Psoas muscle (tissue), 8 donors: Measurements from ENCODE around the gene MINDY4. TPM values are rescaled to one million over a fixed set of nuclear protein-coding genes. Genes with fewer than 3 reads are reported as not detected.
A peak's percentile ranks its signal among the peaks of the same experiment; 100 is the strongest.

Experiments
- ATAC-seq, 4 donors: fragments of 200-7000 bp; cut with Tn5 transposase; one replicate each; pipeline ENCODE4 v1.9.1; 2020; ENCODE audit warnings: moderate library complexity in 3 of 4, mild to moderate bottlenecking in 2 of 4
- DNase-seq, 2 donors: peaks; one replicate each; pipeline ENCODE4 v3.0.0-alpha.2; 2020
- H3K27ac ChIP-seq: fragments of 200-600 bp; one replicate; pipeline ENCODE4 v1.8.0; 2022
- H3K27me3 ChIP-seq, 3 donors: fragments of 200-600 bp in 1 of 3; one replicate each; pipeline versions ENCODE4 v1.6.1 to v1.8.0; 2013 to 2022; ENCODE audit warnings: low read length in 2 of 3, mild to moderate bottlenecking in 2 of 3, moderate library complexity in 1 of 3; ENCODE audit not compliant: insufficient read depth in 3 of 3
- H3K36me3 ChIP-seq, 2 donors: fragments of 200-600 bp in 1 of 2; one replicate each; pipeline versions ENCODE4 v1.6.1 to v1.8.0; 2013 to 2022; ENCODE audit warnings: low read depth in 1 of 2, mild to moderate bottlenecking in 1 of 2, moderate library complexity in 1 of 2; ENCODE audit not compliant: insufficient read depth in 1 of 2
- H3K4me1 ChIP-seq: fragments of 200-600 bp; one replicate; pipeline ENCODE4 v1.8.0; 2022
- H3K4me3 ChIP-seq: fragments of 200-600 bp; one replicate; pipeline ENCODE4 v1.8.0; 2022; ENCODE audit warnings: mild to moderate bottlenecking
- H3K9me3 ChIP-seq: fragments of 200-600 bp; one replicate; pipeline ENCODE4 v1.8.0; 2022
- CTCF ChIP-seq: fragments of 200-600 bp; IDR thresholded peaks from one replicate; pipeline ENCODE4 v1.8.0; 2022; ENCODE audit warnings: antibody characterized with exemption
- WGBS, 3 donors: extraction: QIAGEN DNeasy Blood & Tissue Kit; methylation state at CpG; one replicate each; pipeline versions ENCODE4 v1.1.6 to v1.1.7; 2013; 5-methylcytosine and 5-hydroxymethylcytosine counted together
- intact Hi-C, 2 donors: fragments of 100-400 bp; cut with DNase I; formaldehyde crosslinking; loops; one replicate each; pipeline versions ENCODE4 v1.11.0 to v1.14.2; 2022
- polyA plus RNA-seq, 3 donors: library from polyadenylated mRNA; stranded (reverse); fragments of 200-250 nt; gene quantifications; one replicate each; pipeline ENCODE4 v1.2.3, GENCODE V29; 2013
- total RNA-seq, 4 donors: library from RNA; stranded (reverse); fragmentation: NEBNext Ultra II Directional in 2 of 4; extraction: Animal tissue kit (Norgen Biotek cat#: 25700) in 2 of 4; gene quantifications; one replicate each; pipeline versions ENCODE4 v1.2.1 to v1.2.4, GENCODE V29; 2021 to 2023
- donor health status: healthy with polysubstance abuse.
- donor health status: DM: no; HTN: no; CAD: no; lungs with moderate emphysema.
- donor health status: Bipolar disorder and iron deficiency.
- donor health status: healthy.
- donor health status: DM: yes; HTN: yes; CAD: no.
- donor health status: DM: no; HTN: no; CAD: no.
- donor health status: DM: no; HTN: no; CAD: no.
- donor health status: DM: yes; HTN: yes; CAD: no.

The MINDY4 gene
- total and polyA plus RNA-seq, 7 donors, result 0.86 to 3.5 (median 1.5) TPM

GRCh38 chr7:30917216-30917893, 146.1 kb downstream of the MINDY4 start:
- no peaks in the 10 kb centered on the region for H3K9me3 ChIP-seq
- H3K27ac ChIP-seq, result no peak overlapping the region
- no peaks in the 10 kb centered on the region for H3K27me3 ChIP-seq
- H3K4me1 ChIP-seq, result peaks cover 33% of the 10 kb centered on the region
- peak overlapping the region; percentile 60 for H3K4me3 ChIP-seq
- ATAC-seq (no peak), DNase-seq (no peak)
- H3K36me3 ChIP-seq, result no peaks in the 10 kb centered on the region
- intact Hi-C loops, result no loop called here
- WGBS, 3 donors, result 78 to 89% (median 81%) methylated on average over 4 of the region's 4 CpGs
- no peak for TF ChIP-seq CTCF

GRCh38 chr7:30918676-30919075, 147.5 kb downstream of the MINDY4 start:
- TF ChIP-seq CTCF, result no peak
- DNase-seq (peak in 1 of 2 donors; percentile 49), ATAC-seq (peak in 3 of 4 donors; percentile 44 to 68 (median 52))
- Histone ChIP-seq H3K9me3 (no peaks in the 10 kb centered on the region), H3K4me3 (no peak overlapping the region), H3K27me3 (no peaks in the 10 kb centered on the region), H3K36me3 (no peaks in the 10 kb centered on the region), H3K27ac (peak overlapping the region; percentile 68), H3K4me1 (peaks cover 33% of the 10 kb centered on the region)
- WGBS, 3 donors, result 67 to 70% (median 68%) methylated on average over 4 of the region's 4 CpGs
- intact Hi-C loops, result no loop called here

GRCh38 chr7:30920021-30920583, 148.9 kb downstream of the MINDY4 start:
- H3K27me3 ChIP-seq, result no peaks in the 10 kb centered on the region
- intact Hi-C loops, result no loop called here

GRCh38 chr7:30920584-30921539, 149.6 kb downstream of the MINDY4 start:
- Histone ChIP-seq H3K9me3 (no peaks in the 10 kb centered on the region), H3K36me3 (peaks cover 0 to 6% of the 10 kb centered on the region in 2 donors), H3K4me3 (no peak overlapping the region), H3K27me3 (no peaks in the 10 kb centered on the region), H3K4me1 (peaks cover 33% of the 10 kb centered on the region), H3K27ac (peak overlapping the region; percentile 68)
- DNase-seq (peak in 1 of 2 donors; percentile 65), ATAC-seq (peak; percentile 77 to 87 (median 85))
- no peak for TF ChIP-seq CTCF
- intact Hi-C loops, result no loop called here
- WGBS, 3 donors, result 43 to 47% (median 43%) methylated on average over 9 of the region's 9 CpGs

More at GRCh38 chr7:30920021-30920583, 148.9 kb downstream of the MINDY4 start:
- Histone ChIP-seq H3K9me3 (no peaks in the 10 kb centered on the region), H3K36me3 (peaks cover 0 to 6% of the 10 kb centered on the region in 2 donors), H3K4me3 (no peak overlapping the region), H3K4me1 (peaks cover 33% of the 10 kb centered on the region), H3K27ac (peak overlapping the region; percentile 68)
- TF ChIP-seq CTCF, result no peak
- DNase-seq, result peak in 1 of 2 donors; percentile 43
- peak in 3 of 4 donors; percentile 21 to 41 (median 36) for ATAC-seq
- 50 to 58% (median 54%) methylated on average over 11 of the region's 11 CpGs for WGBS, 3 donors
